Stimulated activated CD8-positive, alpha-beta memory T cell treated with anti-CD3 and anti-CD28 coated beads, Interleukin-15, amount 100 ng/mL, for 48 hours (primary cell): ENCODE results near the gene MYL5.
"Not testable (repeated sequence)": the region's sequence is repeated elsewhere in the genome, so short reads cannot be mapped to it uniquely, and the experiment has no call there.

Experiments
- DNase-seq, 2 donors: peaks; one replicate each; pipeline ENCODE4 v3.0.0-alpha.2; 2020; ENCODE audit warnings: low read depth in 2 of 2

The MYL5 gene

DNA sequence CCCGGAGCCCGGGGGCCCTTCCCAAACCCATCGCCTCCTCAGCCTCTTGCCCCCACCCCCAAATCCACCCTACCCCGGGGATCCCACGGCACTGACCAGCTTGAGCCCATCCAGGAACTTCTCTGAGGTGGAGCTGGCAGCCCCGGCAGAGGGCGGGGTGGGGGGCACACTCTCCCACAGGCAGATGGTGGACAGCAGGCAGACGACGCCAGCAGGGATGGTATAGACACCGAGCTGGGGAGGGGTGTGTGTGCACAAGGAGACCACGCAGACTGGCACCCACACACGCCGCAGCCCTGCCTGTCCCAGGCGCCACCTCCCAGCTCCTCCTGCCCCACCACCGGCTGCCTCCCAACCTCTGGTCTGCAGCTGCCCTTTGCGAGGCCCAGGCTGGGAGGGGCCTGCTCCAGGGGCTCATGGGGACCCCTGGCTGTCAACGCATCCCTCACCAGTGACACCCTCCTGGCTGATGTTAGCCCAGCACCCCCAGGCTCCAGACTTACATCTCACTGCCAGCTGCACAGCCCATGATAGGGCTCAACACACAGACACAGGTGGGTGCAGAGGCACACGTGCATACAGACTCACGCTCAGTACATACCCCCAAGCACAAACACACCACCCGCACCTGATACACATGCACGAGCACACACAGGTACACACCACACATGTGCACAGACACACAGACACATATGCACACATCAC lies 10.4 kb downstream of the MYL5 start:
- no peak for DNase-seq

DNA sequence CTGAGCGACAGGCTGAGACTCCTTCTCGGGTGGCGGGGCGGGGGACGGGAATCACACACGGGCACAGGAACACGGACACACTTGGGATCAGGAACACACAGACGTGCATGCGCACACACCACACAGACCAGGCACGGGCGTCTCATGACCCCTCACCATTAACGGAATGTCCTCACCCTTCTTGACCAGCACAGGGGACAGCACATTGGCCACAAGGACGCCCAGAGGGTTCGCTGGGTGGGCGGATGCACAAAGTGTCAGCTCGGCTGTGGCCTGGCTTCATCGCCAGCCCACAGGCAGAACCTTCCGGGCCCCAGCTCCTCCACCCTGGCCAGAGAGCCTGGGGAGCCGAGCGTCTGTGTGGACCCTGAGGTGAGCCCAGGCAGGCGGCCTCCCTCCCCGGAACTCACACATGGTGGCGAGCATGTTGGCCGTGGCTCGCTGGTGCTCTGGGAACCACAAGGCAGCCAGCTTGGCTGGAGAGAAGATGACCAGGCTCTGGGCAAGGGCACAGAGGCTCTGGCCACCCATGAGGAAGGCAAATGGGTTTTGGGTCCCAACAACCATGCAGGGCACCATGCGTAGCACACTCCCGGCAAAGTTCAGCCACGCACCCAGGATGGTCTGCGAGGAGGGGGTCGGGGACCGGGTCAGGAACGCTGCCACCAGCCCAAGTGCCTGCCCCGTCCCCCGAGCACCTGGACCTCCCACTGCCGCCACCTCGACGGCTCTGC lies 11.5 kb downstream of the MYL5 start:
- no peak for DNase-seq

DNA sequence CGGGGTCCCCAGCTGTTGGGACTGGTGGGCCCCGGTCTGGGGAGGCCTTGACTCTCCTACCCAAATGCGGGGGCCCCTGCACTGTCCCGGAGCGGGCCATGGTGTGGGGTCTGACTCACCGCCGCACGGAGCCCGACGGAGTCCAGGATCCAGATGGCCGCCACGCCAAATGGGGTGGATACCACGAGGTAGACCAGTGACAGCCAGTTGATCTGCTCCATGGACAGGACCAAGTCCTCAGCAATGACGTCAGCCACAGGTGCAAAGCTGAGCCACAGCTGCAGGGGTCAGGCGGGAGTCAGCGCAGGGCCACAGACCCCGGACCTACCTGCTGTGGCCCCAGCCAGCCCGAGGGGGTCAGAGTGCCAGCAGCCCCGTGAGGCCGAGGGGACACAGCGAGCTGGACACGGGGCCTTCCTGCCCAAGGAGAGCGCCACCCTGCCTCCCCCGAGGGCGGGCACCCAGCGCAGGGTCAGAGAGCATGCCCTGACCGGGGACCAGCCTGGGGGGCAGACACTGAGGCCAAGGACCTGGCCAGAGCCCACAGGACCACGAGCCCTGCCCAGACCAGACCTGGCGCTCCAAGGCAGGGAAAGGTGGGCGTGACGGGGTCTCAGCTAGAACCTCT lies 12.2 kb downstream of the MYL5 start:
- no peak for DNase-seq

DNA sequence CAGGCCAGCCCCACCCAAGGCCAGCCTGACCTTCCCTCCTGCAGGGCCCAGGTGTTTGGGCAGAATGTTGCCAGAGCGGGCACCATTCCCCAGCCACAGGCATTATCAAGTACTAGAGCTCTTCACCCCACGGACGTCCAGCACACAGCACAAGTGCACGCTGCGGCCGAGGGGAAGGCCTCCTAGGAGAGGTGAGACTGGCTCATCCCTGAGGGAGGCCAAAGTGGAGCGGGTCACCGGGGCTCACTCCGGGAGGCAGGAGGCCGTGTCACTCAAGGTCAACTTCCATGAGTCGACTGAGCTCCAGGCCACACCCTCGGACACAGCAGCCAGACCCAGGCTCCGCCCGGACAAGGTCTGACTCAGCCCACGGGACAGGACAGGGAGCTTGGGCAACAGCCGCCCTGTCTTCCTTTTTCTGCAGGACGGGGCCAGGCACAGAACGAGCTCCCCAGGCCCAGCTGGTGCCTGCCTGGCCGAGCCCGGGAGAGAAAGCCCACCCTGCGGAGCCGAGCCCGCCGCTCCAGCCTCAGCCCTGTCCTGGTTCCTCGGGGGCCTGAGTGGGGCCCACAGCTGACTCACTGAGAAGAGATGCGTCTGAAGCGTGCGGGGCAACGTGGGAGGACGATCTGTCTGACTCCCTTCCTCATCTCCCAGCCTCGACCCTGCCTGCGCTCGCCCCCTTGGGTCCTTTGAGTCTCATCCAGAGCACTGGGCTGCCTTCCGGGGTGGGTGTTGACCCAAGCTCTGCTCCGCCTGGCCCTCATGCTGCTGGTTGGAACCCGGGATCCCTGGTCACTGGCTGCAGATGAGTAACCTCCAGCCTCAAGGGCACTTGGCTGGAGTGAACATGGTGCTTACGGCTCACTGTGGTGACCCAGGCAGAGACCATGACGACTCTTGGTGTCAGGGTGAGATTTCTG lies 13.0 kb downstream of the MYL5 start:
- no peak for DNase-seq

DNA sequence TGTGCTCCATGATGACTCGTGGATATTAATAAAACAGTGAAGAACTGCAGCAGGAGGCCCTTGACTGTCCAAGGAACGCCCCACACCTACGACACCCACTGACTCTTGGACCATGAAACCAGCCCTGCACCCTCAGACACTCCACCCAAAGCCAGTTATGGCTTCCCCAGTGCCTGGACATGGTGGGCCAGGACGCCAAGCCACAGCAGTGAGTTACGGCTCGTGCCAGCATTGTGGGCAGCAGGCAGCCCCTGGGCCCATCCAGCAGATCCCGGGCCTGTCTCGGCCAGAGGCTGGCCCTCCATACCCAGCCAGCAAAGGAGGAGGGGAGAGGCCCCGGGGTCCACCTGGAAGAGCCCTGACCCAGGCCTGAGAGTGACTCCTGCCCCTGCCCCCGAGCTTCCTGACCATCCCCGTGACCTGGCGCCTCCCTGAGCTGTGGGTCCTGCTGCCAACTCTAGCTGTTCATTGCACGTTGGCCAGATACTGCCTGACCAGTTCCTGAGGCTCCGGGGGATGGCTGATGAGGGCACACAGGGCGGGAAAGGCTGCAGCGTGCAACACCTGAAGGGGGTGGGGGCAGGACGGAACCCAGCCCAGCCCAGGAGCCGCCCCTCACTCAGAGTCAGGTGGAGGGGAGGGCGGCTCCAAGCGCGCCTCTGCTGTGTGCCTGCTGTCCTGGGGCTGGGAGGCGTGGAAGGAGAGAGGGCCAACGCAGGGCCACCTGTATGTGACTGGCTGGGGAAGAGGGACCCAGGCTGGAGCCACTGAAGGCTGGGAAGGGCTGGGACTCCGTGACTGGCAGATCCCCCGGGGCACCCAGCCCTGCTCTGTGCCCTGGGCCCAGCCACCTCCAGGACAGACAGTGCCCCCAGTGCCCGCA lies 13.9 kb downstream of the MYL5 start:
- DNase-seq = no peak

DNA sequence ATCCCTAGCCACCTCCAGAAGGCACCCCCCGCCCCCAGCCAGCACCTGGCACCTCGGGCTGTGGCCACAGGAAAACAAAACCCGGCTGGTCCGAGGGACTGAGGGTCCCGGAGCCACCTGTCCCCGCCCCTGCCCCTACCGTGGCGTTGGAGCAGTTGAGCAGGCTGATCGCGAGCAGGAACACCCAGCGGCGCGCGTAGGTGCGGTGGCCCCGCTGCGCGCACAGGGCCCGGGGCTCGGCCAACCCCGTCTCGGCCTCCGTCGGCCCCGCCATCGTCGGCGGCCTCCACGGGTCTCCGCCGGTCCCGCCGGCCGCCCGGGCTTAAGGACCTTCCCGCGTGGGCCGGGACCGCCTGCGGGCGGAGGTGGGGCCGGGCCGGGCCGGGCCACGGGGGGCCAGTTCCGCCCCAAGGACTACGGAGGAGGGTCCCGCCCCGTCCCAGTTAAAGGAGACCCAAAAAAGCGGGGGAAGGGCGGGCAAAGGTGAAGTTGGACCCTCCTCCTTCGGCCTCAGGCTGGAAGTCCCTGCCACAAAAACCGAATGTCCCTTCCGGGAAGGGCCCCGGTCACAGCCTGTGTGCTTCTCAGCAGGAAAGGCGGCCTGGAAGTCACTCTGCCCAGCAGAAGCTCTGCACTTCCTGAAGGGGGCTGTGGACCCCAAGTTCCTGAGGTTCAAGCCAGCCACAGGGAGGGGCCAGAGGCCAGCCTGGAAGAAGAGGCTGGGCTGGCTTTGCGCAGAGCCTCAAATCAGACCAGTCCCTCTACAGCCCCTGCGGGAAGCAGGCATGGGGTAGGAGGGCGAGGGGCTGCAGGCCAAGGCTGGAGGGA lies 14.7 kb downstream of the MYL5 start, which contains the start of gene SLC49A3:
Gene SLC49A3 (minus strand): TSS at position 298 of the 828 bp plus-strand sequence. CDS start 24 bp downstream, at position 274.
- DNase-seq = no peak

DNA sequence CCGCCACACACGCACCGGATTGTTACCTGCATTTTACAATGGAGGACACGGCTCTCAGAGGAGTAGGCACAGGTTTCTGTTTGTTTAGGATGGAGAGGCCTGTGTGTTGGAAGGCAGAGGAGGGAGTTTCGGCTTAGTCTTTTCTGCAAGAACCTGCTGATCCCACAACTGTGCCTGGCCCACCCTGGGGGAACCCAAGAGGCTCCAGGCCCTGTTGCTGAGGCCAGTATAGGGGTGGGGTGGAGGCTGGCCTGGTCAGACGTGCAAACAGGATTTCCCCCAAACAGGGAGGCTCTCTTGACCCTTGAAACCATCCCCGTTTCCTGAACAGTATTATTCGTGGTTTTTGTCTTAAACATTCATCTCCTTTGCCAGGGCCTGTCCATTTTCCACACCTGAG lies 15.4 kb downstream of the MYL5 start:
- DNase-seq = no peak

DNA sequence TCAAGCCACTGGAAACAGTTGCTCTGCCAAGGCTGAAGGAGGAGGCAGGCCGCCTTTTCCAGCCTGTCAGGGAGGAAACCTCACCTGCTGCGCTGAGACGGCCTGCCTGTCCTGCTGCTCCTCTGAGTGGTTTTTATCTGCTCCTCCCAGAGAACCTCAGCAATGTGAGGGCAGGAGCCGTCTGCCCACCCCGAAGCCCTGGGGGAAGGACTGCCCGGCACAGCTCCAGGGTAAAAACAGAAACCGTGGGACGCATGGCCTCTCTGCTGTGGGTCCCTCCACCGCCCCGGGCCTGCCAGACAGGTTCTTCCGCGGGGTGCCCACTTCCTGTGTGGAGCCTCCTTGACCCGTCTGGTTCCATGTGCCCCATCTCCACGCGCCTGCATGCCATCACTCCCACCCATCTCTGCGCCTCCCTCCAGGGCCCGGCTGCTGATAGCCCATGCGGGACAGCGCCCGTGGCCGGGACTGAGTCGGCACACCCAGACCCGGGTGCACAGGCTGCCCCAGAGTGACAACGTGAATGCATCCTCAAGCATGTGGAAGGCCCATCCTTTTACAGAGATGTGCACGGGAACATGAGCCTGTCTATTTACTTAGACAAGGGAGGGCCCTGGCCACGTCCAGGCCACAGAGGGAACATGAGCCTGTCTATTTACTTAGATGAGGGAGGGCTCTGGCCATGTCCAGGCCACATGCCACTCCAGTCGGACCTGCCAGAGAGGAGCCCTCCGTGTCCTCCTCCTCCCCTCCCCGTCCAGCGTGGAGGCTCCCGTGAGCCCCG lies 18.6 kb downstream of the MYL5 start:
- no peak for DNase-seq

DNA sequence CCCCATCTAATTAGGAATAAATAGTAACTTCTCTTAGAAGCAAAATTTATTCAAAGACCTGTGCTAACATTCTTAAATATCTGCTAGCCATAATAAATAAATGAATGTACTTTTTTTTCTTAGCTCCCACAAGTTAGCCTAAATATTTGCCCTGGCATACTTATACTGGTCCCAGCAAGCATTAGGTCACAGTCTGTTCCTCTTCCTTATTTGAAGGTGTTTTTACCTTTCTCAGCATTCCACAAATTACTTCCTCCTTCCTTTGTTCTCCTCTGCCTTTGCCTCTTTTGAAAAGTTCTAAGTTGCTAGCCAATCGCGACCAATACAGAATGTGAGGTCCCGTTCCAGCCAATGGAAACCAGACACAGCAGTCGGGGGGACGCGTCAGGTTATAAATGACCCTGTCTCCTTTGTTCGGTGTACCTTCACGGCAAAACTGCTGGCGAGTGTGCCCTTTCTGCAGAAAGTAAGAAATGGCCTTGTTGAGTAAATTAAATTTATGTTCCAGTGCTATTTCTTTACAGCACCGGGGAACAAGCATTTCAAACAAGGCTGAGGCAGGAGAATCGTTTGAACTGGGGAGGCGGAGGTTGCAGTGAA lies 20.1 kb downstream of the MYL5 start:
- DNase-seq = not testable (repeated sequence)

DNA sequence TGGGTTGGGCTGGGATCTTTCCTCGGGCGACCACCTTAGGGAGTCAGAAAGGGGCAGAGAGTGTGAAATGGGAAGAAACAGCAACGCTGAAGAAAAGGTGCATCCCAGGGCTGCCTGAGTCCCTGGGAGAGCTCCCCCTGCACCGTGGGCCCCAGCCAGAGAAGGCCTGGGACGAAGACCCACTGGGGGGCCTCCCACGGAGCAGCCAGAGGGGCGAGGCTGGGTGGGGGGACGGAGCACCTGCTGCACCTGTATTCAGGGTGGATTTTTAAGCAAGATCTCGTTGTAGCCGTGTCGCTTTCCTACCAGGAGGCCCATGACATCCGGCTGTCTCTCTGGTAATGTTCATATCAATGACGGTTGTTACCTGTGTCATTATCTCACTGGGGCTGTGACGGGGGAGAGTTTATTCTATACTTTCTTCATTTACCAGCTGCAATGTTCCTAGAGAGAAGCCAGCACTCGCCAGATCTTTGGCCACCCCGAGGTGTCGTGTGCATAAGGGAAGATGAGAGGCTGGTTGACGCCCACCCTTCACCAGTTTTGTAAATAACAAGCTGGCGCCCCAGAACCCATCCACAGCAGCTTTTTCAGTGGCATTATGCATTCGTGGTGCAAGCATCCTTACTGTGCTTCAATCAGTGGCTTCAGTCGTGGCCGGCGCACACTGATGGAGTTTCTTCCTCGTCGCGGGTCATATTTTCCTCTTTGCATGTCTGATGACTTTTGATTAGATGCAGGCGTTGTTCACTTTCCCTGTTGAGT lies 25.7 kb downstream of the MYL5 start:
- DNase-seq = no peak

DNA sequence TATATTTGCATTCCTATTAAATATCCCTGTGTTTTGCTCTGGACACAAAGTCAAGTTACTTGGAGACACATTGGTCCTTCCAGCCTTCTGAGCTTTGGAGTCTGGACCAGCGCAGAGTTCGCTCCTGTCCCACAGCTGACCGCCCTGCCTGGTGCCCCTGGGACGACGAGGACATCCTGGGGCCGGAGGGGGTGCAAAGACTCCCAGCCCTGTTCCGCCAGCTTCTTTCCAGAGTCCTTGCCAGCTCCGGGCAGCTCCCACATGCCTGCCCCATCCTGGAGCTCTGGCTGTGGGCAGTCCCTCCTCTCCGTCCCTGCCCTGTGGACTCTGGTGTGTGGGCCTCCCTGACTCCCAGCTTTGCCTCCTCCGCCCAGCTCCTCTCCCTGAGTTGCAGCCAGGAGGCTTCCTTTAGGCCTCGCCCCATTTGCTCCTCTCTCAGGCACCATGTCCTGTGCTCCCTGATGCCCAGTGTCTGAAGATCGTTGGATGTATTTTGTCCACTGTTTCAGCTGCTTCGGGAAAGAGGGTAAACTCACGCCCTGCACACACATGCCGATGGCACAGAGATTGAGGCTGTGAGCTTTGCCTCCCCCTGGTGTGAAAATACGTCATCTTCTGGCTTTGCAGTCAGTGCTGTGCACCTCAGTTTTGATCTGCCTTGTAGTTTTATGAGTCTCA lies 26.4 kb downstream of the MYL5 start:
- DNase-seq = no peak

DNA sequence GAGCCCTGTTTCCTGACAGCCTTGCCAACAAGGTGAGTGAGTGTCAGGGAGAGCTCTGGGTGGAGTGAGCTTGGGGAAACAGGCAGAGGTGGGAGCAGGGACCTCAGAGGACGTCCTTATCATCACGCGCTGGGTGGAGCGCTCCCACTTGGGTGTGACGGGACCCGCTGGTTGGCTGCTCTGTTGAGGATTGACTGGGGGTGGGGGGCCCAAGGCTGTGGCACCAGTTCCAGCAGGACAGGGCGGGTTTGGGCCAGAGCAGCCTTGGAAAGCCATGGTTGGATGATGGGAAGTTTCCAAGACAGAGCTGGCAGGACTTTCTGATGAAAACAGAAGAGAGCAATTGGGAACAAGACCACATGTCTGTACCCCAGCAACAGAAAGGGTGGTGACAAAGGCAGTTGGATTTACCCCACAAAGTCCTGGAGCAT lies 28.3 kb downstream of the MYL5 start:
- DNase-seq = no peak

DNA sequence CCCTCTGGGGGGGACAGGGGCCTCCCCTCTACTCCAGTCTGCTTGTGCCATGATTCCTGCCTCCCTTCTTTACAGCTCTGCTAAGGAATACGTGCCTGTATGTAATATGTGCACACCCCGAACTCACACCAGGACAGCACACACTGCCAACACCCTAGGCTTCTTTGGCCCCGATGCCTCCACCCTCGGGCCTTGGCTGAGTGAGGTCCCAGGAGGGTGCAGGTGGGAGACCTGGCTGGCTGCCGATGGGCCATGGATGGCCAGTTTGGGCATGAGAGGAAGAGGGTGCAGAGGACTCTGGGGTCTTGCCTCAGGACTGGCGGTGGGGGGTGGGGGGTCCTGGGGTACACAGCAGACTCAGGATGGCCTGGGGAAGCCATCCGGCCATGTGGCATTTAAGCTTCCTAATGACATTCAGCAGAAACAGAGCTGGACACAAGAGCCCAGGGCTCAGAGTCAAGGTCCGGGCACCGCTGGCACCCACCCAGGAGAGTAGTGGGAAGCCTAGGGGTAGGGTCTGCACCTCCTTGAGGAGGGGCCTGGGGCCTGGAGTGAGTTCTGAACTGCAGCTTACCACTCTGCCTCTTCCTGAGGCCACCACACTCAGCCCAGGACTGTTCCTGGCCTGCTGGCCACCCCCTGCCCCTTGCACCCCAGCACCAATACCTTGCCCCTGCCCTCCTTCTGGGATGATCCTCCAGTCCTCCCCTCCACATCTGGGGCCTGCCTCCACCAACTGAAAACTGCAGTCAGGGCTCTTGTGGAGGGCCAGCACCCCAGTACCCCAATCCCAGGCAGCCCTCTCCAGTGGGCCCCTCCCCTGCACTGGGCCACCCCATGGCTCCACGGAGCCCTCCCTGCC lies 29.2 kb downstream of the MYL5 start:
- no peak for DNase-seq

DNA sequence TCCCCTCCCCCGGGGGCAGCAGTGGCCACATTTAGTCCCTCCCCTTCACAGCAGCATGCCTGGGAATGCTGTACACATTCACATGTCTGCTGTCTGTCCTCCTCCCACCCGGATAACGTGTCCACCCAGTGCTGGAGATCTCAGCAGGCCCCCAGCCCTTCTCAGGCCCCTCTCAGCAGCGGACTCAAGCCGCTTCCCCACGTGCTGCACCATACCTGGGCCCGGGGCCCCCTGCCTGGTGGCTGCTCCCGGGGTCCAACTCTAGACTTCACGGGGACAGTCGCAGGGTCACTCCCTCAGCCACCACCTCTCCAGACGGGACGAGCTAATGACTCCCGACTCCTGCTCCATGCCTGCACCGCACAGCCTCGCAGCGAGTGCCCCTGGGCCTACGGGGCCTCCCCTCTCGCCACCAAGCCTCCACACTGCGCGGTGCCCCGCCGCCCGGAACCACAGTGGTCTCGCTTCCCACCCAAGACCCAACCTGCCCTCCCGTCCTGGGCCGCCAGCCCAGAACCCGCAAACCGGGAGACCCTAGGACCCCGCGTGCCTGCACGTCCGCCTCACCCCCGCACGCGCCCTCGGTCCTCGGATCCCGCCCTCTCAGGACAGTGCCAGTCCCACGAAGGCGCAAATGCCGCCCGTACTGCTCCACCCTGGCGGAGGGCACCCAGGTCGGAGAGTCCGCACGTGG lies 30.0 kb downstream of the MYL5 start:
- DNase-seq = no peak

DNA sequence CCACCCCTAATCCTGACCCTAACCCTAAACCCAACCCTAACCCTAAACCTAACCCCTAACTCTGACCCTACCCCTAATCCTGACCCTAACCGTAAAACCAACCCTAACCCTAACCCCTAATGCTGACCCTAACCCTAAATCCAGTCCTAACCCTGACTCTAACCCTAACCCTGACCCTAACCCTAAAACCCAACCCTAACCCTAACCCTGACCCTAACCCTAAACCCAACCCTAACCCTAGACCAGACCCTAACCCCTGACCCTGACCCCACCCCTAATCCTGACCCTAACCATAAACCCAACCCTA lies 30.6 kb downstream of the MYL5 start:
- no peak for DNase-seq
